Measurements from ENCODE around the gene AP1G2.

DNA sequence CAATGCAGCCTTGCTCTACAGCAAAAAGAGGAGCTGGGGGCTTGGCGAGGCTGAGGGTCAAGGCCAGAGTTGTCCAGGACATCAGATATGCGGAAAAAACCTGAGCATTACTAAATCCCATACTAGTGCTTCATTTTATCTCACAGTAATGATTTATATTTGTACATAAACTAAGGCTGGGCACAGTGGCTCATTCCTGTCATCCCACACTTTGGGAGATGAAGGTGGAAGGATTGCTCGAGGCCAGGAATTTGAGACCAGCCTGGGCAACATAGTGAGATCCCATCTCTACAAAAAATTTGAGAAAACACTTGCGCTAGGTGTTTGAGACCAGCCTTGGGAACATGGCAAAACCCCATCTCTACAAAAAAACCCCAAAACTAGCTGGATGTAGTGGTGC lies 22.6 kb upstream of the AP1G2 start:
- TF ChIP-seq SMC3 (IDR thresholded peaks at IDR 0.05; ENCODE audit: low read depth, low read length) (no peak), CTCF (IDR thresholded peaks at IDR 0.05) (no peak), TAF1 (IDR thresholded peaks at IDR 0.05; ENCODE audit: borderline replicate concordance, low read depth, low read length) (no peak)
